NCI-H2196 (cell line): ENCODE results near the gene AFAP1.

Source experiments
- DNase-seq: peaks from one replicate; lab custom pipeline; 2025; ENCODE audit not compliant: unreplicated experiment; lab: John Stamatoyannopoulos, UW

AFAP1 gene, protein sequence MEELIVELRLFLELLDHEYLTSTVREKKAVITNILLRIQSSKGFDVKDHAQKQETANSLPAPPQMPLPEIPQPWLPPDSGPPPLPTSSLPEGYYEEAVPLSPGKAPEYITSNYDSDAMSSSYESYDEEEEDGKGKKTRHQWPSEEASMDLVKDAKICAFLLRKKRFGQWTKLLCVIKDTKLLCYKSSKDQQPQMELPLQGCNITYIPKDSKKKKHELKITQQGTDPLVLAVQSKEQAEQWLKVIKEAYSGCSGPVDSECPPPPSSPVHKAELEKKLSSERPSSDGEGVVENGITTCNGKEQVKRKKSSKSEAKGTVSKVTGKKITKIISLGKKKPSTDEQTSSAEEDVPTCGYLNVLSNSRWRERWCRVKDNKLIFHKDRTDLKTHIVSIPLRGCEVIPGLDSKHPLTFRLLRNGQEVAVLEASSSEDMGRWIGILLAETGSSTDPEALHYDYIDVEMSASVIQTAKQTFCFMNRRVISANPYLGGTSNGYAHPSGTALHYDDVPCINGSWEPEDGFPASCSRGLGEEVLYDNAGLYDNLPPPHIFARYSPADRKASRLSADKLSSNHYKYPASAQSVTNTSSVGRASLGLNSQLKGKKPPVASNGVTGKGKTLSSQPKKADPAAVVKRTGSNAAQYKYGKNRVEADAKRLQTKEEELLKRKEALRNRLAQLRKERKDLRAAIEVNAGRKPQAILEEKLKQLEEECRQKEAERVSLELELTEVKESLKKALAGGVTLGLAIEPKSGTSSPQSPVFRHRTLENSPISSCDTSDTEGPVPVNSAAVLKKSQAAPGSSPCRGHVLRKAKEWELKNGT

DNA sequence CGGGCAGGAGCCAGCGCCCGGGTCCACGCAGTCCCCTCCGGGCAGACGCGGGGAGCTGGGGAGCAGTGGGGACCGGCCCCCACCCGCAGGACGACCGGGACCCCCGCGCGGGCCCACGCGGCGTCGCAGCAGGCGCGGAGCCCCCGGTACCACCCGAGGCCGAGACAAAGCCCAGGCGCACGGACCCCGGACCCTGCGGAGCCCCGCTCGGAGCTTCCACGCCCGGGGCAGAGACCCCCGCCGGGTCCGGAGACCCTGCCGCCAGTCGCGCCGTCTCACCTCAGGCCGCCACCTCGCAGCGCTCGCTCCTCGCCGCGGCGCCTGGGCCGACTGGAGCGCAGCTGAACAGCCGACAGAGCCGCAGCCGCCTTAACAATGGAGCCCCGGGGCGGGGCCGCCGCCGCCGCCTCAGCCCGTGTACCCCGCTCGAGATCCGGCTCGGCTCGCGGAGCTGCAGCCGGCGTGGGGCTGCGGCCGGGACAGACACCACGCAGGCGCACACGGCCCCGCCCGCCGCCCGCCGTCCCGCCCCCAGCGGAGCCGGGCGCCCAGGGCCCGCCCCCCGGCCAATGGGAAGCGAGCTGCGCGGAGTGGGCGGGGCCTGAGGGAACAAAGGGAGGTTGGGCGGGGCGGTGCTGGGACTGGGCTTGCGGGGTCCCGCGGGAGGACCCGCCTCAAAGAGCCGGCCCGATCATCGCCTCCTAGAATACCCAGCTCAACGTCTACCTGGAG lies at the start of gene AFAP1:
TSS of gene AFAP1 (minus strand) at position 485 of the 732 bp plus-strand sequence. CDS start 67,783 bp downstream, outside the sequence.
- peak; percentile 87 for DNase-seq

- no peak for DNase-seq
Measured at GRCh38 chr4:7988437-7988836, 48.8 kb upstream of the AFAP1 start.

DNA sequence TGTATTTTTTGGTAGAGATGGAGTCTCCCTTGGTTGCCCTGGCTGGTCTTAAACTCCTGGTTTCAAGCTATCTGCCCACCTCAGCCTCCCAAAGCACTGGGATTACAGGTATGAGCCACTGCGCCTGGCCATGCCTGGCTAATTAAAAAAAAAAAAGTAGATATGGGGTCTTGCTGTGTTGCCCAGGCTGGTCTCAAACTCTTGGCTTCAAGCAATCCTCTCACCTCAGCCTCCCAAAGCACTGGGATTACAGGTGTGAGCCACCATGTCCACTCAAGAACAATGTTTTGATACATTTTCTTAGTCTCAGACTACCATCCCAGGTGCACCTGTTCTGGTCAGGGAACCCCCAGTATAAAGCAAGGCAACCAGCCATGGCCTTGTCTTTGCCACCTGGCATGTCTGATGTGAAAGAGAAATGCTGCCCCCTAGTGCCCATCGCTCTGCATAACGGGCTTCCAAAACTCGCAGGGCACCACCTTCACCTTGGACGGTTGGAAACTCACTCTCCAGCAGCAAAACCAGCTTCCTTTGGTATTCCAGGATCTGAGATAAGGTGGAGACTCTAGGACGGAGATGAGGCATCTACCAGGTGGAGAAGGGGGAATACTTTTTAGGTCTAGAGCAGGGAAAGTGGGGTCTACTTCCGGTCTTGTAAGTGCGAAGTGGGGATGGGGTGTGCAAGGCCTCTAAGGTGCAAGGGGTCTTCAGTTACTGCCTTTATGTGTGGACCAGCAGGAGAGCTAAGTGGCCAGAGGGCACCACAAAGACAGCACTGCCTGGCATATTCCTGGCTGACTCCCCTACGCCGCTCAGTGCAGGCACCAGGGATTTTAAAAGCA lies 47.7 kb upstream of the AFAP1 start:
- peak; percentile 82 for DNase-seq

GRCh38 chr4:7985891-7986441 lies 46.3 kb upstream of the AFAP1 start:
- DNase-seq = no peak

- no peak for DNase-seq
Measured at GRCh38 chr4:7985072-7985471, 45.4 kb upstream of the AFAP1 start.

- DNase-seq = no peak
Measured at GRCh38 chr4:7984286-7984925, 44.7 kb upstream of the AFAP1 start.

DNA sequence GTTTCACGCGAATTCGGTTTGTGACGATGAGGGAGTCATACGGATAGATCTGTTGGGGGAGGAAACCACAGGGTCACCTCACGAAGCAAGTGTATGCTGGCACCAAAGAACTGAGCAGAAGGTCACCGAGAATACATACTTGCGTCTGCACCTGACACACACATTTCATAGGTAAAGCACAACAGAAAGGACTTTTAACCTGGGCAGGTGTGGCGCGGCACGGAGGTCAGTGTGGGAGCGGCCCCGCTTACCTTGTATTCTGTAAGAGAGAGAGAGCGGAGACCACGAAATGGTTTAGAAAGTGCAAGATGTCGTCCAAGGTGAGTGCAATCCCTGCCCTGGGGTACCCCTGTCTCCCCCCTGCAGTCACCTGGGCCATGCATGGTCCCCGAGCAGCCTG lies 43.6 kb upstream of the AFAP1 start:
- no peak for DNase-seq

GRCh38 chr4:7981738-7982394 lies 42.2 kb upstream of the AFAP1 start:
- DNase-seq = no peak

- DNase-seq = no peak
Measured at GRCh38 chr4:7980036-7980435, 40.4 kb upstream of the AFAP1 start.

- no peak for DNase-seq
Measured at GRCh38 chr4:7979652-7979968, 39.9 kb upstream of the AFAP1 start.

DNA sequence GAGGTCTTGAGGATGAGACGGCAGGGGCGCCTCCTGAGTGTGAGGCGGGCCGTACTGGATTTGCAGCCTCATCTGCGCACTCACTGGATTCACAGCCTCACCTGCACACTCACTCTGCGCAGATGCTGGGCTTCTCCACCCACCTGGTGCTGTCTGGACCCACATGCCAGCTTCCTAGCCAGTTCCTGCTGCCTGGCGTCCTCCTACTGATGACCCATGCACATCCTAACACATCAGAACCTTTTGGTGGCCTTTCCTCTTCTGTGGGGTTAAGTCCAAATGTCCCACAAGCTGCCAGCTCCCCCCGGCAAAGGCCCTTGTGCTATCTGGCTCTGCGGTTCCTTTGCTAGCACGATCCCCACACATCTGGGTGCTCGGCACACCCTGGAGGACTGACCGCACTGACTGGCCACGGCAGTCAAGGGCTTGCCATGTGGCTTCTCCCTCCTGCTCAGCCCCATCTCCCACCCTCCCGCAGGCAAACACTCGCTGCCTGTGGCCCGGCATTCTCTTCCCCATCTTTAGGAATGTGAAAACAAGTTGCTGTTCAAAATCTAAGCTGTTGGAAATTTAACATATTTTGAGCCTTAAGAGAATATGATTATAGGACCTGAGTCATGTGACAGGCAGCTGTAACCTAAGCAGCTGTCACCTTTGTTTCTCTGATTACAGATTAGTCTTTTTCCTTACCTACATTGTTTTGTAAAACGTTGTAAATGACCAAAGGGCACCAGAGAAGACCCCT lies 39.4 kb upstream of the AFAP1 start:
- no peak for DNase-seq

GRCh38 chr4:7978489-7978888 lies 38.8 kb upstream of the AFAP1 start:
- DNase-seq = peak; percentile 81

DNA sequence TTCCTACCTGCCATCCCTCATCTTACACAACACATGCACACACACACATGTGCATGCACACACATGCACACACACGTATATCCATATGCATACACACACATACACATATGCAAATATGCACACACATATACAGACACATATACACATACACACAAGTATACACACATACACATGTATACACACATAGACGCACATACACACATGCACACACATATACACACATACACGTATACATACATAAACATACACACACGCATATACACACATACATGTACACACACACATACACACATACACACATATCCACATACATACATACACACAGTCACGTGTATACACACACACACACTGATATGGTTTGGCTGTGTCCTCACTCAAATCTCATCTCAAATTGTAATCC lies 37.0 kb upstream of the AFAP1 start:
- no peak for DNase-seq

- DNase-seq = no peak
Measured at GRCh38 chr4:7976025-7976424, 36.4 kb upstream of the AFAP1 start.

- DNase-seq = no peak
Measured at GRCh38 chr4:7974425-7974824, 34.8 kb upstream of the AFAP1 start.

- DNase-seq = no peak
Measured at GRCh38 chr4:7973545-7973981, 33.9 kb upstream of the AFAP1 start.

GRCh38 chr4:7971881-7972500 lies 32.3 kb upstream of the AFAP1 start:
- no peak for DNase-seq

GRCh38 chr4:7971159-7971631 lies 31.5 kb upstream of the AFAP1 start:
- no peak for DNase-seq
